ENCODE data around the gene TMEM200A. TPM values are rescaled to one million over a fixed set of nuclear protein-coding genes. Genes with fewer than 3 reads are reported as not detected.

TMEM200A gene
- total and polyA plus RNA-seq, 4 donors, result 0.79 to 7.9 (median 6.4) TPM

DNA sequence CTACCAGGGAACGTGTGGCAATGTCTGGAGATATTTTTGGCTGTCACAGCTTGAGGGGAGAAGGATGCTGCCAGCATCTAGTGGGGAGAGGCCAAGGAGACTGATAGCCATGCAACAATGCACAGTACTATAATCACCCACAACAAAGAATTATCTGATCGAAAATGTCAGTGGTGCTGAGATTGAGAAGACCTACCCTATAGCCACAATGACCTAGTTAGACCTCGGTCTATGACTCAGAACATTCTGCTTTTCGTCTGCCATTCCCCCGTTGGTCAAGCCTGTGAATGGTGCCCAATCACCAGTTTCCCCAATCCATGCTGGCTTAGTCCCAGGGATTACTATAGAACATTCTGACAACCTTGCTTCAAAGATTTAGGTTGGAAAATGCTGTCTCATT is 93.5 kb downstream of the TMEM200A start:
- DNase-seq, result no peak
- H3K4me3 ChIP-seq, result no peak overlapping the region
- H3K36me3 ChIP-seq (ENCODE audit: control insufficient read depth in 4 of 4, insufficient read depth in 4 of 4, low read length in 4 of 4), result no peaks in the 10 kb centered on the region
- no peak overlapping the region for H3K9ac ChIP-seq (ENCODE audit: insufficient read depth in 1 of 2, low read length in 2 of 2)
- no peaks in the 10 kb centered on the region for H3K4me1 ChIP-seq (ENCODE audit: control insufficient read depth in 5 of 5, insufficient read depth in 5 of 5, low read length in 5 of 5)
- ATAC-seq (ENCODE audit: insufficient read depth, low FRiP score), result no peak
- WGBS, 2 donors, result 88 to 91% methylated on average over 5 of the region's 5 CpGs
- TF ChIP-seq, protein P1, sequence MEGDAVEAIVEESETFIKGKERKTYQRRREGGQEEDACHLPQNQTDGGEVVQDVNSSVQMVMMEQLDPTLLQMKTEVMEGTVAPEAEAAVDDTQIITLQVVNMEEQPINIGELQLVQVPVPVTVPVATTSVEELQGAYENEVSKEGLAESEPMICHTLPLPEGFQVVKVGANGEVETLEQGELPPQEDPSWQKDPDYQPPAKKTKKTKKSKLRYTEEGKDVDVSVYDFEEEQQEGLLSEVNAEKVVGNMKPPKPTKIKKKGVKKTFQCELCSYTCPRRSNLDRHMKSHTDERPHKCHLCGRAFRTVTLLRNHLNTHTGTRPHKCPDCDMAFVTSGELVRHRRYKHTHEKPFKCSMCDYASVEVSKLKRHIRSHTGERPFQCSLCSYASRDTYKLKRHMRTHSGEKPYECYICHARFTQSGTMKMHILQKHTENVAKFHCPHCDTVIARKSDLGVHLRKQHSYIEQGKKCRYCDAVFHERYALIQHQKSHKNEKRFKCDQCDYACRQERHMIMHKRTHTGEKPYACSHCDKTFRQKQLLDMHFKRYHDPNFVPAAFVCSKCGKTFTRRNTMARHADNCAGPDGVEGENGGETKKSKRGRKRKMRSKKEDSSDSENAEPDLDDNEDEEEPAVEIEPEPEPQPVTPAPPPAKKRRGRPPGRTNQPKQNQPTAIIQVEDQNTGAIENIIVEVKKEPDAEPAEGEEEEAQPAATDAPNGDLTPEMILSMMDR (IDR thresholded peaks at IDR 0.05; ENCODE audit: control extremely low read depth, extremely low read depth), result no peak
- no peaks in the 10 kb centered on the region for H3K9me3 ChIP-seq (ENCODE audit: control insufficient read depth in 4 of 4, insufficient read depth in 3 of 4, low read length in 3 of 4)
- H3K27me3 ChIP-seq (ENCODE audit: control insufficient read depth in 3 of 3, insufficient read depth in 3 of 3, low read length in 2 of 3), result no peaks in the 10 kb centered on the region
- no peak overlapping the region for H3K27ac ChIP-seq (ENCODE audit: low read depth in 1 of 2, low read length in 1 of 2)

DNA sequence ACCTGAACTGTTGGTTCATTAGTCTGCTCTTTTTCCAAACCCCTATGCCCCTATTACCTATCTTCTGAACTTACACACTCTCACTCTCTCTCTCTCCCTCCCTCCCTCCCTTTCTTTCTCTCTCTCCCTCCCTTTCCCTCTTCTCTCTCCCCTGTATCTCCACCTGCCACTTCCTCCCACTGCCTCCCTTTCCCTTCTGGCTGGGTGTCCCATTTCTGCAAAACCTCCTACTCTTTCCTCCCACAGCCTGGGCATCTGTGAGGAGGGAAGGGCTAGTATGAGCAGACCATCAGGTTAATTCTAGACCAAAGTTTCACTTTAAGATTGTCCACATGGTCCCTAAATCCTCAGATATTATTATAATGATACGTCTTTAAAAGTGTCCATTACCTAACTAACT is 95.1 kb downstream of the TMEM200A start:
- H3K27me3 ChIP-seq (ENCODE audit: control insufficient read depth in 3 of 3, insufficient read depth in 3 of 3, low read length in 2 of 3), result no peaks in the 10 kb centered on the region
- H3K9me3 ChIP-seq (ENCODE audit: control insufficient read depth in 4 of 4, insufficient read depth in 3 of 4, low read length in 3 of 4), result no peaks in the 10 kb centered on the region
- TF ChIP-seq, protein P1 (IDR thresholded peaks at IDR 0.05; ENCODE audit: control extremely low read depth, extremely low read depth), result no peak
- WGBS, 2 donors, result 91 to 92% methylated on average over 1 of the region's 1 CpG
- H3K27ac ChIP-seq (ENCODE audit: low read depth in 1 of 2, low read length in 1 of 2), result no peak overlapping the region
- no peaks in the 10 kb centered on the region for H3K4me1 ChIP-seq (ENCODE audit: control insufficient read depth in 5 of 5, insufficient read depth in 5 of 5, low read length in 5 of 5)
- H3K4me3 ChIP-seq, result no peak overlapping the region
- H3K36me3 ChIP-seq (ENCODE audit: control insufficient read depth in 4 of 4, insufficient read depth in 4 of 4, low read length in 4 of 4), result no peaks in the 10 kb centered on the region
- ATAC-seq (ENCODE audit: insufficient read depth, low FRiP score), result no peak
- DNase-seq, result no peak
- no peak overlapping the region for H3K9ac ChIP-seq (ENCODE audit: insufficient read depth in 1 of 2, low read length in 2 of 2)

DNA sequence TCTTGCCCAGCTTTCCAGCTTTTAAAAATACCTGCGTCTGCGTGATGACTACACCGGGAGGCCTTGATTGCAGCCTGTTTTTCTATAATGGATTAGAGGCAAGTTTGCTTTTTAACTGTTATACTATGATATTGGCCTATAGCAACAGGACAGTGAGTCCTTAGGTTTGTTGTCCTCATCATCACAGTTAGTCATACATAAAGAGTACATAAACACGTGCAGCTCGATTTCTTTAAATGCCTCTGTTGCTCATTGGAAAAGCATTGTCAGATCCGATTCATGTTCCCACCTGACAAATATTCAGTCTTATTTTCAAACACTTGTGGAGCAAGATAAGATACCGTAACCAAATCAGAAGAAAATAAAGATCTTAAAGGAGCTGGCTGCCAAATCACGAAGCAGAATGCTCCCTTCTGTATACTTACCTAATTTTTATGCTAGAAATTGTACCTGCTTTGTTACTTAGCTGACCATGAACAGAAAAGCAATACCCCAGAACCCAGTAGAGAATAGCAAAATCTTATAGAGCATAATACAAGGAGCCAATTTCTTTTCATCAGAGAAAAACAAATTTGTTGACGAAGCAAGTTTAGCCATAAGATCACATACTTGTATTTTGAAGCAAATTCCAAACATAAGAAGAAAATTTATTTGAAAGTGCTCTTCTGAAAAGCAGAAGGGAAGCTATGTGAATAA is 100.4 kb downstream of the TMEM200A start:
- no peaks in the 10 kb centered on the region for H3K36me3 ChIP-seq (ENCODE audit: control insufficient read depth in 4 of 4, insufficient read depth in 4 of 4, low read length in 4 of 4)
- H3K27ac ChIP-seq (ENCODE audit: low read depth in 1 of 2, low read length in 1 of 2), result no peak overlapping the region
- DNase-seq (no peak), ATAC-seq (ENCODE audit: insufficient read depth, low FRiP score) (no peak)
- H3K27me3 ChIP-seq (ENCODE audit: control insufficient read depth in 3 of 3, insufficient read depth in 3 of 3, low read length in 2 of 3), result no peaks in the 10 kb centered on the region
- 74 to 85% methylated on average over 9 of the region's 9 CpGs for WGBS, 2 donors
- H3K4me3 ChIP-seq, result no peak overlapping the region
- TF ChIP-seq, protein P1 (IDR thresholded peaks at IDR 0.05; ENCODE audit: control extremely low read depth, extremely low read depth), result no peak
- H3K4me1 ChIP-seq (ENCODE audit: control insufficient read depth in 5 of 5, insufficient read depth in 5 of 5, low read length in 5 of 5), result no peaks in the 10 kb centered on the region
- H3K9ac ChIP-seq (ENCODE audit: insufficient read depth in 1 of 2, low read length in 2 of 2), result no peak overlapping the region
- H3K9me3 ChIP-seq (ENCODE audit: control insufficient read depth in 4 of 4, insufficient read depth in 3 of 4, low read length in 3 of 4), result peaks cover 0 to 3% (median 0%) of the 10 kb centered on the region in 4 donors

DNA sequence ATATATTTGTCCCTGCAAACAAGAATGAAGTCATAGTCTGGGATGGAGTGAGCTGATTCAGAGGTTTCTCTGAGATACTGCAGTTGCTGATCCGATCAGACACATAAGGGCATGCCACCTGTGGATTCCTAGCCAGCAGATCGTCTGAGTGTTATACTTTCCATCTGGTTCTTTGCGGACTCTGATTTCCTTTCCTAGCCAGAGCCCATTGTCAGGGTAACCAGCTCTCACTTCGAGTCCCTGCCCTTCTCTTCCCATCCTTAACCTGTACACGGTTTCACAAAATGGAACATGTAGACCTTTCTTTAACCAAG is 100.9 kb downstream of the TMEM200A start:
- no peak for DNase-seq
- TF ChIP-seq, protein P1 (IDR thresholded peaks at IDR 0.05; ENCODE audit: control extremely low read depth, extremely low read depth), result no peak

More for the DNA sequence above, 100.9 kb downstream of the TMEM200A start:
- WGBS, 2 donors, result 73 to 87% methylated on average over 5 of the region's 5 CpGs
- Histone ChIP-seq H3K27me3 (ENCODE audit: control insufficient read depth in 3 of 3, insufficient read depth in 3 of 3, low read length in 2 of 3) (no peaks in the 10 kb centered on the region), H3K4me3 (no peak overlapping the region), H3K9ac (ENCODE audit: insufficient read depth in 1 of 2, low read length in 2 of 2) (no peak overlapping the region), H3K36me3 (ENCODE audit: control insufficient read depth in 4 of 4, insufficient read depth in 4 of 4, low read length in 4 of 4) (no peaks in the 10 kb centered on the region), H3K4me1 (ENCODE audit: control insufficient read depth in 5 of 5, insufficient read depth in 5 of 5, low read length in 5 of 5) (no peaks in the 10 kb centered on the region), H3K9me3 (ENCODE audit: control insufficient read depth in 4 of 4, insufficient read depth in 3 of 4, low read length in 3 of 4) (peaks cover 0 to 3% (median 0%) of the 10 kb centered on the region in 4 donors), H3K27ac (ENCODE audit: low read depth in 1 of 2, low read length in 1 of 2) (no peak overlapping the region)
- ATAC-seq (ENCODE audit: insufficient read depth, low FRiP score), result no peak
